SU-DHL-6 (cell line): ENCODE data around the gene CFAP20DC.

Experiments
- CTCF ChIP-seq: fragments of 200-600 bp; sonication (generic); IDR thresholded peaks from one replicate; pipeline ENCODE4 v1.5.1; 2017; ENCODE audit warnings: antibody characterized with exemption, mild to moderate bottlenecking, low read length, moderate library complexity; ENCODE audit not compliant: insufficient read depth, poor library complexity, severe bottlenecking
- EZH2phosphoT487 ChIP-seq: fragments of 200-600 bp; sonication (generic), shearing (Covaris generic); conservative IDR thresholded peaks from 2 replicates; pipeline ENCODE4 v1.6.1; 2018; ENCODE audit warnings: mild to moderate bottlenecking, antibody characterized with exemption, low read length, moderate library complexity, mixed read lengths

- no peak for TF ChIP-seq CTCF
- TF ChIP-seq EZH2phosphoT487 = no peak
These were observed 161.7 kb downstream of the CFAP20DC start for GRCh38 chr3:58888087-58888486.
